Measurements from ENCODE around the gene ZNF239. TPM values are rescaled to one million over a fixed set of nuclear protein-coding genes. Genes with fewer than 3 reads are reported as not detected.

ZNF239 gene
- total and polyA plus RNA-seq, 2 of the 8 experiments (the other 6 are each of a cell fraction or from before 2014, with no cell fraction given) = 2.4 to 11.4 TPM

DNA sequence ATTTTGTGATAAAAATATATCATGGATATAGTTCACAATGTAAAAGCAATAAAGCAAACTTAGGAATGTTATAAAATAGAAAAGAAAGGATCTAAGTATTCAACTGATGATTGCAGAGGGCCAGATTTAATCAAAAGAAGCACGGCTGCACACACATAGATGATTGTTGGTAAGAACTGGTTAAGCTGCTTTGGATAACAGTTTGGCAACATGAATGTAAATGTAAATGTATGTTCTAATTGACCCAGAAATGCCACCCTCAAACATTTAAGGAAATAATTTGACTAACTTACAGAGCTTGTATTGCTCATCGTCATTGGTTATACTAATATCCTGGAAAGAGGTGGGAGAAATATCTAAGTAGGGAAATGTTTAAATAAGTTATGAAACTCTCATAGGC is 45.0 kb upstream of the ZNF239 start:
- DNase-seq (ENCODE audit: low read depth in 1 of 2, low spot score in 2 of 2) (no peak), FAIRE-seq (no peak)
- H2BK120ac ChIP-seq (replicated peaks; ENCODE audit: low read depth, low read length) = no peak overlapping the region
- no peak overlapping the region for H3K23ac ChIP-seq (ENCODE audit: insufficient read length)
- no peak overlapping the region for H2BK12ac ChIP-seq (ENCODE audit: low read depth, low read length)
- H3K18ac ChIP-seq (ENCODE audit: extremely low read depth, low read length) = no peak overlapping the region
- no peak overlapping the region for H3K9ac ChIP-seq (replicated peaks in 1 of 4; ENCODE audit: extremely low read depth in 1 of 4, low read depth in 3 of 4, low read length in 3 of 4)
- no peaks in the 10 kb centered on the region for H3K79me2 ChIP-seq (ENCODE audit: control insufficient read depth in 1 of 2, insufficient read depth in 2 of 2, low read length in 2 of 2)
- no peak overlapping the region for H2AK5ac ChIP-seq (ENCODE audit: low read depth, low read length)
- peaks cover 0 to 32% (median 12%) of the 10 kb centered on the region in 4 experiments; a peak in 7 of 8 replicates for H3K36me3 ChIP-seq (ENCODE audit: control insufficient read depth in 2 of 4, insufficient read depth in 4 of 4, low read length in 3 of 4)
- H2BK15ac ChIP-seq (ENCODE audit: low read length) = no peak overlapping the region
- H3K9me3 ChIP-seq (ENCODE audit: insufficient read depth in 2 of 2, low read depth in 1 of 2, low read length in 1 of 2) = peaks cover 26 to 44% of the 10 kb centered on the region in 2 experiments
- TF ChIP-seq CREB1 (IDR thresholded peaks at IDR 0.05) = no peak
- TF ChIP-seq ASH2L (IDR thresholded peaks at IDR 0.05; ENCODE audit: low read length) = no peak
- no peak overlapping the region for H3K14ac ChIP-seq (ENCODE audit: insufficient read length)
- no peak overlapping the region for H3K27ac ChIP-seq (ENCODE audit: low read depth, low read length)
- H4K91ac ChIP-seq (replicated peaks; ENCODE audit: insufficient read length, low read length) = no peak overlapping the region
- no peak overlapping the region for H4K8ac ChIP-seq (ENCODE audit: extremely low read depth, insufficient read depth, low read length)
- H3K79me1 ChIP-seq (ENCODE audit: low read depth, low read length) = no peaks in the 10 kb centered on the region
- CTCF ChIA-PET (ENCODE audit: partially characterized antibody) = no interaction called here
- 91% methylated on average over 2 of the region's 2 CpGs; no CpG with 5 or more reads in 1 of the 2 experiments for WGBS, 2 experiments (ENCODE audit: extremely low coverage in 1 of 2, insufficient coverage in 1 of 2, insufficient read length in 1 of 2, insufficient replicate concordance in 2 of 2, low coverage in 1 of 2, low lambda C conversion rate in 2 of 2, missing lambda C conversion rate in 1 of 2)
- no peaks in the 10 kb centered on the region for H3K27me3 ChIP-seq (replicated peaks in 1 of 4; ENCODE audit: control insufficient read depth in 3 of 4, extremely low read depth in 1 of 4, insufficient read depth in 3 of 4, low read length in 3 of 4)
- H2BK5ac ChIP-seq (ENCODE audit: low read depth, low read length) = no peak overlapping the region
- H2AFZ ChIP-seq (ENCODE audit: low read length) = no peak overlapping the region
- no peak overlapping the region for H3K56ac ChIP-seq (replicated peaks; ENCODE audit: insufficient read length, low read depth, low read length)
- H3K4me3 ChIP-seq (ENCODE audit: extremely low read depth in 1 of 4, insufficient read depth in 2 of 4, low read depth in 3 of 4, low read length in 4 of 4) = no peak overlapping the region
- no peak overlapping the region for H3K4me2 ChIP-seq (ENCODE audit: insufficient read depth in 1 of 2, low read depth in 2 of 2, low read length in 2 of 2)
- no peaks in the 10 kb centered on the region for H4K20me1 ChIP-seq (replicated peaks in 1 of 2; ENCODE audit: control insufficient read depth in 1 of 2, insufficient read depth in 2 of 2, low read length in 2 of 2)
- POLR2A ChIA-PET (ENCODE audit: partially characterized antibody) = no interaction called here
- H4K5ac ChIP-seq (ENCODE audit: insufficient read length, low read depth, low read length) = no peak overlapping the region
- H3K4ac ChIP-seq (replicated peaks; ENCODE audit: insufficient read length, low read depth, low read length) = no peak overlapping the region
- no peaks in the 10 kb centered on the region for H3K23me2 ChIP-seq (ENCODE audit: low read depth, low read length)
- H3K4me1 ChIP-seq (replicated peaks in 1 of 4; ENCODE audit: control insufficient read depth in 3 of 4, insufficient read depth in 4 of 4, low read length in 3 of 4) = no peaks in the 10 kb centered on the region
- no peak overlapping the region for H2BK20ac ChIP-seq (ENCODE audit: low read length)
